WTC11 (cell line): ENCODE results near the gene TRMU.

Source experiments
- CBFB ChIP-seq: sonication (generic); formaldehyde crosslinking; IDR thresholded peaks from 2 replicates; pipeline ENCODE4 v1.8.1; 2022; ENCODE audit warnings: mild to moderate bottlenecking, low read depth, missing genetic modification reagents
- CREB1 ChIP-seq: sonication (generic); formaldehyde crosslinking; IDR thresholded peaks from 2 replicates; pipeline ENCODE4 v1.8.0; 2023; ENCODE audit warnings: mild to moderate bottlenecking, missing genetic modification reagents
- CTCF ChIP-seq: fragments of 200-600 bp; IDR thresholded peaks from 2 replicates; pipeline ENCODE4 v1.8.0; 2022; ENCODE audit warnings: antibody characterized with exemption
- HMGA2 ChIP-seq: fragments of 250-450 bp; sonication (Bioruptor Pico); IDR thresholded peaks from 2 replicates; pipeline ENCODE4 v1.4.0; 2021; ENCODE audit warnings: mild to moderate bottlenecking, moderate library complexity
- MAX ChIP-seq: sonication (generic); formaldehyde crosslinking; IDR thresholded peaks from 2 replicates; pipeline ENCODE4 v1.8.0; 2022; ENCODE audit warnings: mild to moderate bottlenecking, missing genetic modification reagents
- NR1H2 ChIP-seq: sonication (generic); formaldehyde crosslinking; IDR thresholded peaks from 2 replicates; pipeline ENCODE4 v1.9.0; 2021; ENCODE audit warnings: mild to moderate bottlenecking, moderate library complexity, missing genetic modification reagents
- SP1 ChIP-seq: sonication (generic); formaldehyde crosslinking; conservative IDR thresholded peaks from 2 replicates; pipeline ENCODE4 v1.8.1; 2022; ENCODE audit warnings: missing genetic modification reagents
- TP53 ChIP-seq: sonication (generic); formaldehyde crosslinking; IDR thresholded peaks from 2 replicates; pipeline ENCODE4 v1.8.1; 2023; ENCODE audit warnings: mild to moderate bottlenecking, missing genetic modification reagents
- ZNF219 ChIP-seq: sonication (generic); formaldehyde crosslinking; IDR thresholded peaks from 2 replicates; pipeline ENCODE4 v1.8.0; 2023; ENCODE audit warnings: missing genetic modification reagents, mild to moderate bottlenecking, borderline replicate concordance
- ZNF232 ChIP-seq: sonication (generic); formaldehyde crosslinking; IDR thresholded peaks from 2 replicates; pipeline ENCODE4 v1.8.0; 2022; ENCODE audit warnings: mild to moderate bottlenecking, missing genetic modification reagents

- no peak for TF ChIP-seq CREB1 (CRISPR knock-in tag)
- no peak for TF ChIP-seq CTCF
- TF ChIP-seq ZNF232 (CRISPR knock-in tag), result no peak
- TF ChIP-seq HMGA2 (CRISPR knock-in tag), result no peak
- TF ChIP-seq ZNF219 (CRISPR knock-in tag), result no peak
- TF ChIP-seq NR1H2 (CRISPR knock-in tag), result no peak
- TF ChIP-seq CBFB (CRISPR knock-in tag), result no peak
- TF ChIP-seq SP1, result no peak
- no peak for TF ChIP-seq TP53
- no peak for TF ChIP-seq MAX
Measured at GRCh38 chr22:46347646-46348045, 12.1 kb downstream of the TRMU start.
